Measurements from ENCODE around the gene DMKN. TPM values are rescaled to one million over a fixed set of nuclear protein-coding genes. Genes with fewer than 3 reads are reported as not detected.
A peak's percentile ranks its signal among the peaks of the same experiment; 100 is the strongest.

Gene DMKN
- total and polyA plus RNA-seq, 5 donors from 2014 or later = 0.74 to 1.6 (median 1.0) TPM; not detected in 2

- ATAC-seq (ENCODE audit: low read depth in 2 of 2) (no peak), DNase-seq (no peak)
- Mint-ChIP-seq H3K27ac (peak overlapping the region in 1 of 3 donors; percentile 32), H3K27me3 (peaks cover 14% of the 10 kb centered on the region), H3K36me3 (no peaks in the 10 kb centered on the region), H3K4me3 (no peak overlapping the region), H3K9me3 (no peaks in the 10 kb centered on the region), H3K4me1 (peaks cover 0 to 2% (median 0%) of the 10 kb centered on the region in 4 donors)
- Histone ChIP-seq H3K36me3 (ENCODE audit: control insufficient read depth, insufficient read depth, low read length) (no peaks in the 10 kb centered on the region), H3K27me3 (ENCODE audit: control insufficient read depth, insufficient read depth, low read length) (no peaks in the 10 kb centered on the region), H3K9me3 (ENCODE audit: control insufficient read depth in 2 of 2, low read length in 2 of 2) (no peaks in the 10 kb centered on the region), H3K4me1 (ENCODE audit: control insufficient read depth, insufficient read depth, low read length, poor library complexity, severe bottlenecking) (no peaks in the 10 kb centered on the region), H3K27ac (ENCODE audit: insufficient read depth, low read length, poor library complexity, severe bottlenecking) (no peak overlapping the region), H3K4me3 (ENCODE audit: low read depth, low read length) (no peak overlapping the region)
These were observed 3.9 kb upstream of the DMKN start for GRCh38 chr19:35517342-35517741.

GRCh38 chr19:35516310-35516709, 2.9 kb upstream of the DMKN start:
- Histone ChIP-seq H3K4me3 (ENCODE audit: low read depth, low read length) (no peak overlapping the region), H3K9me3 (ENCODE audit: control insufficient read depth in 2 of 2, low read length in 2 of 2) (no peaks in the 10 kb centered on the region), H3K36me3 (ENCODE audit: control insufficient read depth, insufficient read depth, low read length) (no peaks in the 10 kb centered on the region), H3K27me3 (ENCODE audit: control insufficient read depth, insufficient read depth, low read length) (no peaks in the 10 kb centered on the region), H3K4me1 (ENCODE audit: control insufficient read depth, insufficient read depth, low read length, poor library complexity, severe bottlenecking) (no peaks in the 10 kb centered on the region), H3K27ac (ENCODE audit: insufficient read depth, low read length, poor library complexity, severe bottlenecking) (no peak overlapping the region)
- no peaks in the 10 kb centered on the region for H3K9me3 Mint-ChIP-seq
- H3K4me1 Mint-ChIP-seq = peaks cover 0 to 2% (median 0%) of the 10 kb centered on the region in 4 donors
- H3K27me3 Mint-ChIP-seq = peaks cover 21% of the 10 kb centered on the region
- ATAC-seq (ENCODE audit: low read depth in 2 of 2) = no peak
- no peaks in the 10 kb centered on the region for H3K36me3 Mint-ChIP-seq
- H3K4me3 Mint-ChIP-seq = no peak overlapping the region
- no peak overlapping the region for H3K27ac Mint-ChIP-seq
- DNase-seq = no peak

- Histone ChIP-seq H3K4me3 (ENCODE audit: low read depth, low read length) (no peak overlapping the region), H3K27me3 (ENCODE audit: control insufficient read depth, insufficient read depth, low read length) (peaks cover 6% of the 10 kb centered on the region), H3K9me3 (ENCODE audit: control insufficient read depth in 2 of 2, low read length in 2 of 2) (no peaks in the 10 kb centered on the region), H3K4me1 (ENCODE audit: control insufficient read depth, insufficient read depth, low read length, poor library complexity, severe bottlenecking) (peaks cover 15% of the 10 kb centered on the region), H3K36me3 (ENCODE audit: control insufficient read depth, insufficient read depth, low read length) (no peaks in the 10 kb centered on the region), H3K27ac (ENCODE audit: insufficient read depth, low read length, poor library complexity, severe bottlenecking) (no peak overlapping the region)
- DNase-seq (no peak), ATAC-seq (ENCODE audit: low read depth in 2 of 2) (no peak)
- no peak overlapping the region for H3K27ac Mint-ChIP-seq
- H3K4me1 Mint-ChIP-seq = peaks cover 0 to 12% (median 2%) of the 10 kb centered on the region in 4 donors
- peaks cover 0 to 4% (median 0%) of the 10 kb centered on the region in 7 donors for H3K9me3 Mint-ChIP-seq
- no peaks in the 10 kb centered on the region for H3K36me3 Mint-ChIP-seq
- no peak overlapping the region for H3K4me3 Mint-ChIP-seq
- H3K27me3 Mint-ChIP-seq = peaks cover 30% of the 10 kb centered on the region
These were observed 897 bp upstream of the DMKN start for GRCh38 chr19:35514282-35514809.

GRCh38 chr19:35512831-35513627, 420 bp downstream of the DMKN start:
- Histone ChIP-seq H3K9me3 (ENCODE audit: control insufficient read depth in 2 of 2, low read length in 2 of 2) (no peaks in the 10 kb centered on the region), H3K4me3 (ENCODE audit: low read depth, low read length) (no peak overlapping the region), H3K4me1 (ENCODE audit: control insufficient read depth, insufficient read depth, low read length, poor library complexity, severe bottlenecking) (peaks cover 16% of the 10 kb centered on the region), H3K36me3 (ENCODE audit: control insufficient read depth, insufficient read depth, low read length) (no peaks in the 10 kb centered on the region), H3K27ac (ENCODE audit: insufficient read depth, low read length, poor library complexity, severe bottlenecking) (no peak overlapping the region), H3K27me3 (ENCODE audit: control insufficient read depth, insufficient read depth, low read length) (peaks cover 15% of the 10 kb centered on the region)
- no peak for ATAC-seq (ENCODE audit: low read depth in 2 of 2)
- H3K9me3 Mint-ChIP-seq = peaks cover 0 to 4% (median 0%) of the 10 kb centered on the region in 7 donors
- H3K27ac Mint-ChIP-seq = peak overlapping the region in 1 of 3 donors; percentile 51
- no peaks in the 10 kb centered on the region for H3K36me3 Mint-ChIP-seq
- peaks cover 44% of the 10 kb centered on the region for H3K27me3 Mint-ChIP-seq
- H3K4me3 Mint-ChIP-seq = no peak overlapping the region
- no peak for DNase-seq
- H3K4me1 Mint-ChIP-seq = peaks cover 0 to 17% (median 2%) of the 10 kb centered on the region in 4 donors

- Mint-ChIP-seq H3K9me3 (peaks cover 0 to 4% (median 0%) of the 10 kb centered on the region in 7 donors), H3K4me3 (peak overlapping the region in 1 of 4 donors; percentile 48), H3K27ac (no peak overlapping the region), H3K27me3 (peaks cover 46% of the 10 kb centered on the region), H3K36me3 (no peaks in the 10 kb centered on the region), H3K4me1 (peaks cover 0 to 17% (median 2%) of the 10 kb centered on the region in 4 donors)
- ATAC-seq (ENCODE audit: low read depth in 2 of 2) (no peak), DNase-seq (no peak)
- no peaks in the 10 kb centered on the region for H3K36me3 ChIP-seq (ENCODE audit: control insufficient read depth, insufficient read depth, low read length)
- no peaks in the 10 kb centered on the region for H3K9me3 ChIP-seq (ENCODE audit: control insufficient read depth in 2 of 2, low read length in 2 of 2)
- H3K4me3 ChIP-seq (ENCODE audit: low read depth, low read length) = no peak overlapping the region
- H3K27ac ChIP-seq (ENCODE audit: insufficient read depth, low read length, poor library complexity, severe bottlenecking) = no peak overlapping the region
- peaks cover 16% of the 10 kb centered on the region for H3K4me1 ChIP-seq (ENCODE audit: control insufficient read depth, insufficient read depth, low read length, poor library complexity, severe bottlenecking)
- H3K27me3 ChIP-seq (ENCODE audit: control insufficient read depth, insufficient read depth, low read length) = peaks cover 18% of the 10 kb centered on the region
These were observed 2.1 kb downstream of the DMKN start for GRCh38 chr19:35511337-35511736.

GRCh38 chr19:35510626-35510964, 2.9 kb downstream of the DMKN start:
- Mint-ChIP-seq H3K4me1 (peaks cover 0 to 17% (median 2%) of the 10 kb centered on the region in 4 donors), H3K9me3 (peaks cover 0 to 4% (median 0%) of the 10 kb centered on the region in 7 donors), H3K4me3 (no peak overlapping the region), H3K27ac (no peak overlapping the region), H3K27me3 (peaks cover 49% of the 10 kb centered on the region), H3K36me3 (no peaks in the 10 kb centered on the region)
- Histone ChIP-seq H3K36me3 (ENCODE audit: control insufficient read depth, insufficient read depth, low read length) (no peaks in the 10 kb centered on the region), H3K27me3 (ENCODE audit: control insufficient read depth, insufficient read depth, low read length) (peaks cover 18% of the 10 kb centered on the region), H3K9me3 (ENCODE audit: control insufficient read depth in 2 of 2, low read length in 2 of 2) (no peaks in the 10 kb centered on the region), H3K27ac (ENCODE audit: insufficient read depth, low read length, poor library complexity, severe bottlenecking) (no peak overlapping the region), H3K4me1 (ENCODE audit: control insufficient read depth, insufficient read depth, low read length, poor library complexity, severe bottlenecking) (peaks cover 16% of the 10 kb centered on the region), H3K4me3 (ENCODE audit: low read depth, low read length) (no peak overlapping the region)
- no peak for DNase-seq
- ATAC-seq (ENCODE audit: low read depth in 2 of 2) = no peak

GRCh38 chr19:35509861-35510625, 3.4 kb downstream of the DMKN start:
- Mint-ChIP-seq H3K4me1 (peaks cover 0 to 17% (median 2%) of the 10 kb centered on the region in 4 donors), H3K4me3 (peak overlapping the region in 3 of 4 donors; percentile 15 to 71 (median 67)), H3K36me3 (no peaks in the 10 kb centered on the region), H3K27ac (no peak overlapping the region), H3K27me3 (peaks cover 53% of the 10 kb centered on the region), H3K9me3 (peaks cover 0 to 4% (median 0%) of the 10 kb centered on the region in 7 donors)
- Histone ChIP-seq H3K4me1 (ENCODE audit: control insufficient read depth, insufficient read depth, low read length, poor library complexity, severe bottlenecking) (peaks cover 16% of the 10 kb centered on the region), H3K27me3 (ENCODE audit: control insufficient read depth, insufficient read depth, low read length) (peaks cover 18% of the 10 kb centered on the region), H3K4me3 (ENCODE audit: low read depth, low read length) (no peak overlapping the region), H3K27ac (ENCODE audit: insufficient read depth, low read length, poor library complexity, severe bottlenecking) (no peak overlapping the region), H3K36me3 (ENCODE audit: control insufficient read depth, insufficient read depth, low read length) (no peaks in the 10 kb centered on the region), H3K9me3 (ENCODE audit: control insufficient read depth in 2 of 2, low read length in 2 of 2) (no peaks in the 10 kb centered on the region)
- DNase-seq (peak; percentile 46 to 53 (median 51)), ATAC-seq (ENCODE audit: low read depth in 2 of 2) (peak; percentile 55 to 56)
